H9 (cell line): Measurements from ENCODE around the gene NCBP2L. TPM values are rescaled to one million over a fixed set of nuclear protein-coding genes. Genes with fewer than 3 reads are reported as not detected.
A peak's percentile ranks its signal among the peaks of the same experiment; 100 is the strongest.

Source experiments
- DNase-seq: peaks from one replicate; pipeline ENCODE4 v3.0.0-alpha.2; 2017
- H2AFZ ChIP-seq: one replicate; pipeline ENCODE4 v1.6.1; 2013; ENCODE audit warnings: mild to moderate bottlenecking, low read length, control low read depth, moderate library complexity
- H2AK5ac ChIP-seq: 2 replicates; pipeline ENCODE4 v1.6.1; 2013; ENCODE audit warnings: low read length, control low read depth, mixed read lengths; ENCODE audit not compliant: insufficient read length
- H2BK120ac ChIP-seq: one replicate; pipeline ENCODE4 v1.6.1; 2013; ENCODE audit warnings: low read depth, mild to moderate bottlenecking, low read length, control low read depth, inconsistent platforms; ENCODE audit not compliant: poor library complexity, severe bottlenecking
- H2BK12ac ChIP-seq: 2 replicates; pipeline ENCODE4 v1.6.1; 2013; ENCODE audit warnings: low read length, control low read depth, mixed read lengths, low read depth; ENCODE audit not compliant: insufficient read length
- H2BK15ac ChIP-seq: 2 replicates; pipeline ENCODE4 v1.6.1; 2013; ENCODE audit warnings: low read depth, low read length, control low read depth
- H2BK20ac ChIP-seq: one replicate; pipeline ENCODE4 v1.6.1; 2013; ENCODE audit warnings: low read depth, mild to moderate bottlenecking, low read length, control low read depth, inconsistent platforms; ENCODE audit not compliant: poor library complexity, severe bottlenecking
- H2BK5ac ChIP-seq: 2 replicates; pipeline ENCODE4 v1.6.1; 2013; ENCODE audit warnings: low read length, control low read depth, mixed read lengths; ENCODE audit not compliant: insufficient read length
- H3K14ac ChIP-seq: 2 replicates; pipeline ENCODE4 v1.6.1; 2013; ENCODE audit warnings: low read length, control low read depth; ENCODE audit not compliant: insufficient read depth
- H3K18ac ChIP-seq: 2 replicates; pipeline ENCODE4 v1.6.1; 2013; ENCODE audit warnings: low read depth, mild to moderate bottlenecking, mixed read lengths, low read length, control low read depth; ENCODE audit not compliant: insufficient read length
- H3K23ac ChIP-seq: 2 replicates; pipeline ENCODE4 v1.6.1; 2013; ENCODE audit warnings: low read length, control low read depth, mixed read lengths, low read depth; ENCODE audit not compliant: insufficient read length
- H3K23me2 ChIP-seq: 2 replicates; pipeline ENCODE4 v1.6.1; 2013; ENCODE audit warnings: low read depth, mild to moderate bottlenecking, mixed read lengths, low read length, control low read depth; ENCODE audit not compliant: insufficient read length, poor library complexity, severe bottlenecking
- H3K27ac ChIP-seq: 2 replicates; pipeline ENCODE4 v1.5.1; 2013; ENCODE audit warnings: low read length, control low read depth, mixed read lengths, low read depth; ENCODE audit not compliant: insufficient read length
- H3K27me3 ChIP-seq: 2 replicates; pipeline ENCODE4 v1.6.1; 2013; ENCODE audit warnings: low read length, control low read depth, inconsistent platforms; ENCODE audit not compliant: insufficient read depth
- H3K4ac ChIP-seq: 2 replicates; pipeline ENCODE4 v1.6.1; 2013; ENCODE audit warnings: low read depth, mild to moderate bottlenecking, control low read depth, inconsistent platforms, low read length, moderate library complexity
- H3K4me1 ChIP-seq: 2 replicates; pipeline ENCODE4 v1.6.1; 2013; ENCODE audit warnings: low read length, control low read depth, inconsistent platforms; ENCODE audit not compliant: insufficient read depth
- H3K4me2 ChIP-seq: 2 replicates; pipeline ENCODE4 v1.6.1; 2013; ENCODE audit warnings: low read length, control low read depth, mixed read lengths; ENCODE audit not compliant: insufficient read length, insufficient read depth
- H3K56ac ChIP-seq: 2 replicates; pipeline ENCODE4 v1.6.1; 2013; ENCODE audit warnings: low read depth, mild to moderate bottlenecking, mixed read lengths, low read length, control low read depth; ENCODE audit not compliant: insufficient read length
- H3K79me1 ChIP-seq: 2 replicates; pipeline ENCODE4 v1.6.1; 2013; ENCODE audit warnings: low read depth, mild to moderate bottlenecking, moderate library complexity, low read length, control low read depth, inconsistent platforms; ENCODE audit not compliant: insufficient read depth, poor library complexity, severe bottlenecking
- H3K79me2 ChIP-seq: 2 replicates; pipeline ENCODE4 v1.6.1; 2013; ENCODE audit warnings: low read length, control low read depth, inconsistent platforms; ENCODE audit not compliant: insufficient read depth
- H3K9ac ChIP-seq: 2 replicates; pipeline ENCODE4 v1.6.1; 2013; ENCODE audit warnings: low read length, control low read depth, mixed read lengths; ENCODE audit not compliant: insufficient read length; ENCODE audit errors: extremely low read depth
- H3K9me3 ChIP-seq: one replicate; pipeline ENCODE4 v1.6.1; 2013; ENCODE audit warnings: low read depth, low read length, inconsistent platforms; ENCODE audit not compliant: control insufficient read depth
- H3T11ph ChIP-seq: one replicate; pipeline ENCODE4 v1.6.1; 2013; ENCODE audit warnings: mild to moderate bottlenecking, low read length, control low read depth, inconsistent platforms
- H4K20me1 ChIP-seq: one replicate; pipeline ENCODE4 v1.6.1; 2013; ENCODE audit not compliant: control insufficient read depth, insufficient read length, insufficient read depth
- H4K5ac ChIP-seq: 2 replicates; pipeline ENCODE4 v1.6.1; 2013; ENCODE audit warnings: low read depth, mild to moderate bottlenecking, mixed read lengths, low read length, control low read depth; ENCODE audit not compliant: insufficient read length
- H4K8ac ChIP-seq: replicated peaks from 2 replicates; pipeline ENCODE4 v1.6.1; 2013; ENCODE audit warnings: low read length, control low read depth, mixed read lengths, low read depth; ENCODE audit not compliant: insufficient read length
- H4K91ac ChIP-seq: 2 replicates; pipeline ENCODE4 v1.6.1; 2013; ENCODE audit warnings: low read depth, mild to moderate bottlenecking, moderate library complexity, mixed read lengths, low read length, control low read depth; ENCODE audit not compliant: insufficient read length
- H3K27ac Mint-ChIP-seq, 3 experiments: 2 replicates in 2 of 3; 3 replicates in 1 of 3; pipeline ENCODE4 v1.8.0; 2020 to 2021; ENCODE audit warnings: mixed read lengths in 3 of 3, mild to moderate bottlenecking in 1 of 3, moderate library complexity in 1 of 3
- H3K27me3 Mint-ChIP-seq: 2 replicates; pipeline ENCODE4 v1.8.0; 2021; ENCODE audit warnings: low read depth, mild to moderate bottlenecking, moderate library complexity, mixed read lengths
- H3K36me3 Mint-ChIP-seq, 3 experiments: 2 replicates in 2 of 3; 3 replicates in 1 of 3; pipeline ENCODE4 v1.8.0; 2020 to 2021; ENCODE audit warnings: low read depth in 3 of 3, mixed read lengths in 3 of 3; ENCODE audit not compliant: insufficient read depth in 1 of 3
- H3K4me1 Mint-ChIP-seq, 2 experiments: 2 replicates each; pipeline ENCODE4 v1.8.0; 2020; ENCODE audit warnings: mixed read lengths in 2 of 2
- H3K4me3 Mint-ChIP-seq, 2 experiments: 2 replicates in 1 of 2; 3 replicates in 1 of 2; pipeline ENCODE4 v1.8.0; 2020 to 2021; ENCODE audit warnings: mild to moderate bottlenecking in 2 of 2, mixed read lengths in 2 of 2, moderate library complexity in 1 of 2
- H3K9me3 Mint-ChIP-seq, 2 experiments: 2 replicates in 1 of 2; 3 replicates in 1 of 2; pipeline ENCODE4 v1.8.0; 2020; ENCODE audit warnings: mild to moderate bottlenecking in 2 of 2, mixed read lengths in 2 of 2, moderate library complexity in 1 of 2
- CTCF ChIP-seq: fragments of 200-600 bp; sonication (generic); conservative IDR thresholded peaks from 3 replicates; pipeline ENCODE4 v1.8.0; 2021; ENCODE audit warnings: antibody characterized with exemption, mild to moderate bottlenecking
- WGBS: extraction: QIAGEN DNeasy Blood & Tissue Kit; methylation state at CpG from one replicate; pipeline ENCODE4 v1.1.7; 2013; ENCODE audit warnings: missing lambda C conversion rate, low lambda C conversion rate, mixed read lengths; ENCODE audit not compliant: insufficient read length; ENCODE audit errors: extremely low coverage; 5-methylcytosine and 5-hydroxymethylcytosine counted together
- total RNA-seq: library from RNA; stranded (reverse); gene quantifications from 2 replicates; pipeline ENCODE4 v1.2.1, GENCODE V29; 2021

NCBP2L gene
- total RNA-seq, 1 experiment from 2014 or later: not detected

- Histone ChIP-seq H3K4ac (no peak overlapping the region), H3T11ph (no peak overlapping the region), H2BK120ac (no peak overlapping the region), H3K79me1 (no peaks in the 10 kb centered on the region), H3K27ac (no peak overlapping the region), H3K56ac (no peak overlapping the region), H3K9me3 (no peaks in the 10 kb centered on the region), H4K20me1 (no peaks in the 10 kb centered on the region), H3K23ac (no peak overlapping the region), H3K4me2 (no peak overlapping the region), H4K5ac (no peak overlapping the region), H3K79me2 (no peaks in the 10 kb centered on the region), H2BK5ac (no peak overlapping the region), H4K8ac (no peak overlapping the region), H3K27me3 (no peaks in the 10 kb centered on the region), H3K14ac (no peak overlapping the region), H4K91ac (no peak overlapping the region), H2BK20ac (no peak overlapping the region), H2AFZ (no peak overlapping the region), H2BK12ac (no peak overlapping the region), H3K18ac (no peak overlapping the region), H3K4me1 (peaks cover 15% of the 10 kb centered on the region; the same call in 1 of the 2 replicates), H2BK15ac (no peak overlapping the region), H3K9ac (no peak overlapping the region), H2AK5ac (no peak overlapping the region), H3K23me2 (no peaks in the 10 kb centered on the region)
- no peak overlapping the region for H3K4me3 Mint-ChIP-seq
- no CpG with 5 or more reads among the region's 9 CpGs for WGBS
- no peak for DNase-seq
- H3K4me1 Mint-ChIP-seq: peaks cover 23 to 50% of the 10 kb centered on the region in 2 experiments
- H3K36me3 Mint-ChIP-seq: peaks cover 0 to 4% (median 4%) of the 10 kb centered on the region in 3 experiments; a peak in 3 of 7 replicates
- no peak for TF ChIP-seq CTCF
- peaks cover 3% of the 10 kb centered on the region; the same call in 1 of the 2 replicates for H3K27me3 Mint-ChIP-seq
- peak overlapping the region in 2 of 3 experiments; percentile 30 to 94; a peak in 5 of 7 replicates for H3K27ac Mint-ChIP-seq
- H3K9me3 Mint-ChIP-seq: peaks cover 0 to 57% of the 10 kb centered on the region in 2 experiments; a peak in 2 of 5 replicates
Measured at GRCh38 chrX:107730991-107731766, 46.4 kb upstream of the NCBP2L start.
